HepG2 (cell line): ENCODE results near the gene ZNF276. TPM values are rescaled to one million over a fixed set of nuclear protein-coding genes. Genes with fewer than 3 reads are reported as not detected.

Experiments used
- ARID4A ChIP-seq: sonication (generic); formaldehyde crosslinking; IDR thresholded peaks from 2 replicates; pipeline ENCODE4 v1.5.0; 2020; ENCODE audit warnings: mild to moderate bottlenecking, missing genetic modification reagents, borderline replicate concordance
- ARNT2 ChIP-seq: sonication (generic); formaldehyde crosslinking; IDR thresholded peaks from 2 replicates; pipeline ENCODE4 v1.8.0; 2022; ENCODE audit warnings: mild to moderate bottlenecking, low read depth, missing genetic modification reagents, moderate library complexity
- ETV5 ChIP-seq: IDR thresholded peaks from 2 replicates; pipeline ENCODE4 v1.6.1; 2018; ENCODE audit warnings: missing biosample characterization, missing genetic modification reagents, inconsistent platforms, borderline replicate concordance
- FLYWCH1 ChIP-seq: sonication (generic); formaldehyde crosslinking; IDR thresholded peaks from 2 replicates; pipeline ENCODE4 v1.8.1; 2023; ENCODE audit warnings: mild to moderate bottlenecking, missing genetic modification reagents
- GFI1 ChIP-seq: sonication (generic); formaldehyde crosslinking; IDR thresholded peaks from 2 replicates; pipeline ENCODE4 v1.5.0; 2020; ENCODE audit warnings: missing genetic modification reagents, mild to moderate bottlenecking, borderline replicate concordance
- KIAA2018 ChIP-seq: sonication (generic); formaldehyde crosslinking; IDR thresholded peaks from 2 replicates; pipeline ENCODE4 v1.5.0; 2020; ENCODE audit warnings: mild to moderate bottlenecking, missing genetic modification reagents, borderline replicate concordance
- NFYC ChIP-seq: IDR thresholded peaks from 2 replicates; pipeline ENCODE4 v1.6.1; 2016; ENCODE audit warnings: missing genetic modification reagents, missing compliant biosample characterization
- PHF8 ChIP-seq: sonication (generic); formaldehyde crosslinking; IDR thresholded peaks from 2 replicates; pipeline ENCODE4 v1.5.0; 2020; ENCODE audit warnings: missing genetic modification reagents
- SRSF1 ChIP-seq: fragments of 200-400 bp; formaldehyde crosslinking; optimal IDR thresholded peaks from 2 replicates; pipeline ENCODE3; 2017; ENCODE audit warnings: mild to moderate bottlenecking, low read depth, low read length, moderate library complexity
- ZBTB2 ChIP-seq: sonication (generic); formaldehyde crosslinking; IDR thresholded peaks from 2 replicates; pipeline ENCODE4 v1.8.0; 2022; ENCODE audit warnings: low read depth, missing genetic modification reagents
- ZNF292 ChIP-seq: sonication (generic); formaldehyde crosslinking; IDR thresholded peaks from 2 replicates; pipeline ENCODE4 v1.8.1; 2022; ENCODE audit warnings: mild to moderate bottlenecking, low read depth, missing genetic modification reagents, borderline replicate concordance
- ZNF746 ChIP-seq: sonication (generic); formaldehyde crosslinking; IDR thresholded peaks from 2 replicates; pipeline ENCODE4 v1.8.0; 2022; ENCODE audit warnings: mild to moderate bottlenecking, missing genetic modification reagents
- polyA plus RNA-seq, 8 experiments: library from polyadenylated mRNA; depleted of rRNA in 3 of 8; stranded (reverse) in 7 of 8; unstranded in 1 of 8; fragments of >200 nt; fragmentation: Illumina TruSeq in 4 of 8; extraction: Trizol in 4 of 8; gene quantifications; 2 replicates each; pipeline versions ENCODE4 v1.2.1 to v1.2.3, GENCODE V29; 2011 to 2016; ENCODE audit warnings: low read depth in 4 of 8, missing spikeins in 1 of 8, mixed read lengths in 1 of 8; ENCODE audit not compliant: insufficient read depth in 1 of 8
- total RNA-seq, 5 experiments: library from RNA; depleted of rRNA; stranded (reverse); fragments of >200 nt; fragmentation: Illumina TruSeq; extraction: Trizol; gene quantifications; 2 replicates each; pipeline ENCODE4 v1.2.3, GENCODE V29; 2016; ENCODE audit warnings: low read depth in 1 of 5

The ZNF276 gene
- total and polyA plus RNA-seq, 2 of the 13 experiments (the other 11 are each of a cell fraction or from before 2014, with no cell fraction given), result 17.7 to 18.0 TPM

GRCh38 chr16:89701425-89702406, 19.6 kb upstream of the ZNF276 start, which contains the start of gene SPATA2L (continued):
- peak; percentile 88 for TF ChIP-seq ZBTB2 (CRISPR knock-in tag)
- peak; percentile 32 for TF ChIP-seq SRSF1
- 0 out of 2 replicates have a peak, but pooled peaks have one; percentile 39 for TF ChIP-seq KIAA2018
- TF ChIP-seq FLYWCH1, result no peak
- TF ChIP-seq NFYC (CRISPR knock-in tag), result peak; percentile 85
- TF ChIP-seq ARNT2 (CRISPR knock-in tag), result peak; percentile 92
- TF ChIP-seq ZNF746 (CRISPR knock-in tag), result 0 out of 2 replicates have a peak, but pooled peaks have one; percentile 25
- peak; percentile 95 for TF ChIP-seq ARID4A (CRISPR knock-in tag)
- TF ChIP-seq PHF8 (CRISPR knock-in tag), result peak; percentile 71
- TF ChIP-seq GFI1 (CRISPR knock-in tag), result peak; percentile 14; the same call in 1 of the 2 replicates
- peak; percentile 15 for TF ChIP-seq ETV5
- no peak for TF ChIP-seq ZNF292 (CRISPR knock-in tag)
